H9 (cell line): Measurements from ENCODE around the gene SLC23A3. TPM values are rescaled to one million over a fixed set of nuclear protein-coding genes. Genes with fewer than 3 reads are reported as not detected.

Experiments used
- DNase-seq: peaks from one replicate; pipeline ENCODE4 v3.0.0-alpha.2; 2017
- H2AFZ ChIP-seq: one replicate; pipeline ENCODE4 v1.6.1; 2013; ENCODE audit warnings: mild to moderate bottlenecking, low read length, control low read depth, moderate library complexity
- H2AK5ac ChIP-seq: 2 replicates; pipeline ENCODE4 v1.6.1; 2013; ENCODE audit warnings: low read length, control low read depth, mixed read lengths; ENCODE audit not compliant: insufficient read length
- H2BK120ac ChIP-seq: one replicate; pipeline ENCODE4 v1.6.1; 2013; ENCODE audit warnings: low read depth, mild to moderate bottlenecking, low read length, control low read depth, inconsistent platforms; ENCODE audit not compliant: poor library complexity, severe bottlenecking
- H2BK12ac ChIP-seq: 2 replicates; pipeline ENCODE4 v1.6.1; 2013; ENCODE audit warnings: low read length, control low read depth, mixed read lengths, low read depth; ENCODE audit not compliant: insufficient read length
- H2BK15ac ChIP-seq: 2 replicates; pipeline ENCODE4 v1.6.1; 2013; ENCODE audit warnings: low read depth, low read length, control low read depth
- H2BK20ac ChIP-seq: one replicate; pipeline ENCODE4 v1.6.1; 2013; ENCODE audit warnings: low read depth, mild to moderate bottlenecking, low read length, control low read depth, inconsistent platforms; ENCODE audit not compliant: poor library complexity, severe bottlenecking
- H2BK5ac ChIP-seq: 2 replicates; pipeline ENCODE4 v1.6.1; 2013; ENCODE audit warnings: low read length, control low read depth, mixed read lengths; ENCODE audit not compliant: insufficient read length
- H3K14ac ChIP-seq: 2 replicates; pipeline ENCODE4 v1.6.1; 2013; ENCODE audit warnings: low read length, control low read depth; ENCODE audit not compliant: insufficient read depth
- H3K18ac ChIP-seq: 2 replicates; pipeline ENCODE4 v1.6.1; 2013; ENCODE audit warnings: low read depth, mild to moderate bottlenecking, mixed read lengths, low read length, control low read depth; ENCODE audit not compliant: insufficient read length
- H3K23ac ChIP-seq: 2 replicates; pipeline ENCODE4 v1.6.1; 2013; ENCODE audit warnings: low read length, control low read depth, mixed read lengths, low read depth; ENCODE audit not compliant: insufficient read length
- H3K23me2 ChIP-seq: 2 replicates; pipeline ENCODE4 v1.6.1; 2013; ENCODE audit warnings: low read depth, mild to moderate bottlenecking, mixed read lengths, low read length, control low read depth; ENCODE audit not compliant: insufficient read length, poor library complexity, severe bottlenecking
- H3K27ac ChIP-seq: 2 replicates; pipeline ENCODE4 v1.5.1; 2013; ENCODE audit warnings: low read length, control low read depth, mixed read lengths, low read depth; ENCODE audit not compliant: insufficient read length
- H3K27me3 ChIP-seq: 2 replicates; pipeline ENCODE4 v1.6.1; 2013; ENCODE audit warnings: low read length, control low read depth, inconsistent platforms; ENCODE audit not compliant: insufficient read depth
- H3K4ac ChIP-seq: 2 replicates; pipeline ENCODE4 v1.6.1; 2013; ENCODE audit warnings: low read depth, mild to moderate bottlenecking, control low read depth, inconsistent platforms, low read length, moderate library complexity
- H3K4me1 ChIP-seq: 2 replicates; pipeline ENCODE4 v1.6.1; 2013; ENCODE audit warnings: low read length, control low read depth, inconsistent platforms; ENCODE audit not compliant: insufficient read depth
- H3K4me2 ChIP-seq: 2 replicates; pipeline ENCODE4 v1.6.1; 2013; ENCODE audit warnings: low read length, control low read depth, mixed read lengths; ENCODE audit not compliant: insufficient read length, insufficient read depth
- H3K56ac ChIP-seq: 2 replicates; pipeline ENCODE4 v1.6.1; 2013; ENCODE audit warnings: low read depth, mild to moderate bottlenecking, mixed read lengths, low read length, control low read depth; ENCODE audit not compliant: insufficient read length
- H3K79me1 ChIP-seq: 2 replicates; pipeline ENCODE4 v1.6.1; 2013; ENCODE audit warnings: low read depth, mild to moderate bottlenecking, moderate library complexity, low read length, control low read depth, inconsistent platforms; ENCODE audit not compliant: insufficient read depth, poor library complexity, severe bottlenecking
- H3K79me2 ChIP-seq: 2 replicates; pipeline ENCODE4 v1.6.1; 2013; ENCODE audit warnings: low read length, control low read depth, inconsistent platforms; ENCODE audit not compliant: insufficient read depth
- H3K9ac ChIP-seq: 2 replicates; pipeline ENCODE4 v1.6.1; 2013; ENCODE audit warnings: low read length, control low read depth, mixed read lengths; ENCODE audit not compliant: insufficient read length; ENCODE audit errors: extremely low read depth
- H3K9me3 ChIP-seq: one replicate; pipeline ENCODE4 v1.6.1; 2013; ENCODE audit warnings: low read depth, low read length, inconsistent platforms; ENCODE audit not compliant: control insufficient read depth
- H3T11ph ChIP-seq: one replicate; pipeline ENCODE4 v1.6.1; 2013; ENCODE audit warnings: mild to moderate bottlenecking, low read length, control low read depth, inconsistent platforms
- H4K20me1 ChIP-seq: one replicate; pipeline ENCODE4 v1.6.1; 2013; ENCODE audit not compliant: control insufficient read depth, insufficient read length, insufficient read depth
- H4K5ac ChIP-seq: 2 replicates; pipeline ENCODE4 v1.6.1; 2013; ENCODE audit warnings: low read depth, mild to moderate bottlenecking, mixed read lengths, low read length, control low read depth; ENCODE audit not compliant: insufficient read length
- H4K8ac ChIP-seq: replicated peaks from 2 replicates; pipeline ENCODE4 v1.6.1; 2013; ENCODE audit warnings: low read length, control low read depth, mixed read lengths, low read depth; ENCODE audit not compliant: insufficient read length
- H4K91ac ChIP-seq: 2 replicates; pipeline ENCODE4 v1.6.1; 2013; ENCODE audit warnings: low read depth, mild to moderate bottlenecking, moderate library complexity, mixed read lengths, low read length, control low read depth; ENCODE audit not compliant: insufficient read length
- H3K27ac Mint-ChIP-seq, 3 experiments: 2 replicates in 2 of 3; 3 replicates in 1 of 3; pipeline ENCODE4 v1.8.0; 2020 to 2021; ENCODE audit warnings: mixed read lengths in 3 of 3, mild to moderate bottlenecking in 1 of 3, moderate library complexity in 1 of 3
- H3K27me3 Mint-ChIP-seq: 2 replicates; pipeline ENCODE4 v1.8.0; 2021; ENCODE audit warnings: low read depth, mild to moderate bottlenecking, moderate library complexity, mixed read lengths
- H3K36me3 Mint-ChIP-seq, 3 experiments: 2 replicates in 2 of 3; 3 replicates in 1 of 3; pipeline ENCODE4 v1.8.0; 2020 to 2021; ENCODE audit warnings: low read depth in 3 of 3, mixed read lengths in 3 of 3; ENCODE audit not compliant: insufficient read depth in 1 of 3
- H3K4me1 Mint-ChIP-seq, 2 experiments: 2 replicates each; pipeline ENCODE4 v1.8.0; 2020; ENCODE audit warnings: mixed read lengths in 2 of 2
- H3K4me3 Mint-ChIP-seq, 2 experiments: 2 replicates in 1 of 2; 3 replicates in 1 of 2; pipeline ENCODE4 v1.8.0; 2020 to 2021; ENCODE audit warnings: mild to moderate bottlenecking in 2 of 2, mixed read lengths in 2 of 2, moderate library complexity in 1 of 2
- H3K9me3 Mint-ChIP-seq, 2 experiments: 2 replicates in 1 of 2; 3 replicates in 1 of 2; pipeline ENCODE4 v1.8.0; 2020; ENCODE audit warnings: mild to moderate bottlenecking in 2 of 2, mixed read lengths in 2 of 2, moderate library complexity in 1 of 2
- WGBS: extraction: QIAGEN DNeasy Blood & Tissue Kit; methylation state at CpG from one replicate; pipeline ENCODE4 v1.1.7; 2013; ENCODE audit warnings: missing lambda C conversion rate, low lambda C conversion rate, mixed read lengths; ENCODE audit not compliant: insufficient read length; ENCODE audit errors: extremely low coverage; 5-methylcytosine and 5-hydroxymethylcytosine counted together
- total RNA-seq: library from RNA; stranded (reverse); gene quantifications from 2 replicates; pipeline ENCODE4 v1.2.1, GENCODE V29; 2021
- TF ChIP-seq, protein P1 (sequence below): fragments of 200-600 bp; sonication (generic); conservative IDR thresholded peaks from 3 replicates; pipeline ENCODE4 v1.8.0; 2021; ENCODE audit warnings: antibody characterized with exemption, mild to moderate bottlenecking

SLC23A3 gene
- total RNA-seq, 1 experiment from 2014 or later: 1.2 TPM

DNA sequence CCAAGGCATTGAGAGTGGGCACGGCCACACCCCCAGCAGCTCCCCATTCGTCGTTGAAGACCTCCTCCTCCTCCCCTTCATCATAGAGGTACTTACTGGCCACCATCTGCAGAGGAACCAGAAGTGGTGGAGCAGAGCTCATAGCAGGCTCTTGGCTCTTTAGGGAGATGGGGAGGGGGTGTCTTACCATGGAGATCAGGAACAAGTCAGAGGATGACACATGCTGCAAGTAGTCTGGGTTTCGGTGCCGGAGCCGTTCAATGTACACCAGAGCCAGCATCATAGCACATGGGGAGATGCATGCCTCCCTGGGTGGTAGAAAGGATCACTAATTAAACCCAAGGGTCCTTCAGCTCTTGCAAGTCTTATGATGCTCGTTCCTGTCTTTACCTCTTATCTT is 5.0 kb upstream of the SLC23A3 start:
- Histone ChIP-seq H3K18ac (no peak overlapping the region), H4K5ac (no peak overlapping the region), H3K4me1 (0 out of 2 replicates have a peak, but pooled peaks cover 3% of the 10 kb centered on the region), H2BK5ac (no peak overlapping the region), H3T11ph (no peak overlapping the region), H3K9ac (no peak overlapping the region), H4K20me1 (no peaks in the 10 kb centered on the region), H2BK120ac (no peak overlapping the region), H3K27ac (no peak overlapping the region), H3K9me3 (no peaks in the 10 kb centered on the region), H3K79me1 (peaks cover 3% of the 10 kb centered on the region), H3K79me2 (no peaks in the 10 kb centered on the region), H4K8ac (no peak overlapping the region), H3K27me3 (no peaks in the 10 kb centered on the region), H2BK20ac (no peak overlapping the region), H3K14ac (no peak overlapping the region), H2BK12ac (no peak overlapping the region), H3K23me2 (peaks cover 20% of the 10 kb centered on the region), H3K23ac (no peak overlapping the region), H3K56ac (no peak overlapping the region), H2BK15ac (no peak overlapping the region), H4K91ac (no peak overlapping the region), H2AK5ac (no peak overlapping the region), H3K4ac (no peak overlapping the region), H3K4me2 (no peak overlapping the region), H2AFZ (no peak overlapping the region)
- H3K27me3 Mint-ChIP-seq: no peaks in the 10 kb centered on the region; the same call in 1 of the 2 replicates
- DNase-seq: no peak
- no peak overlapping the region; a peak in 1 of 5 replicates for H3K4me3 Mint-ChIP-seq
- WGBS: no CpG with 5 or more reads among the region's 7 CpGs
- H3K4me1 Mint-ChIP-seq: peaks cover 17 to 22% of the 10 kb centered on the region in 2 experiments
- H3K36me3 Mint-ChIP-seq: peaks cover 8 to 29% (median 28%) of the 10 kb centered on the region in 3 experiments
- TF ChIP-seq, protein P1, sequence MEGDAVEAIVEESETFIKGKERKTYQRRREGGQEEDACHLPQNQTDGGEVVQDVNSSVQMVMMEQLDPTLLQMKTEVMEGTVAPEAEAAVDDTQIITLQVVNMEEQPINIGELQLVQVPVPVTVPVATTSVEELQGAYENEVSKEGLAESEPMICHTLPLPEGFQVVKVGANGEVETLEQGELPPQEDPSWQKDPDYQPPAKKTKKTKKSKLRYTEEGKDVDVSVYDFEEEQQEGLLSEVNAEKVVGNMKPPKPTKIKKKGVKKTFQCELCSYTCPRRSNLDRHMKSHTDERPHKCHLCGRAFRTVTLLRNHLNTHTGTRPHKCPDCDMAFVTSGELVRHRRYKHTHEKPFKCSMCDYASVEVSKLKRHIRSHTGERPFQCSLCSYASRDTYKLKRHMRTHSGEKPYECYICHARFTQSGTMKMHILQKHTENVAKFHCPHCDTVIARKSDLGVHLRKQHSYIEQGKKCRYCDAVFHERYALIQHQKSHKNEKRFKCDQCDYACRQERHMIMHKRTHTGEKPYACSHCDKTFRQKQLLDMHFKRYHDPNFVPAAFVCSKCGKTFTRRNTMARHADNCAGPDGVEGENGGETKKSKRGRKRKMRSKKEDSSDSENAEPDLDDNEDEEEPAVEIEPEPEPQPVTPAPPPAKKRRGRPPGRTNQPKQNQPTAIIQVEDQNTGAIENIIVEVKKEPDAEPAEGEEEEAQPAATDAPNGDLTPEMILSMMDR: no peak
- no peak overlapping the region for H3K27ac Mint-ChIP-seq
- H3K9me3 Mint-ChIP-seq: no peaks in the 10 kb centered on the region; a peak in 2 of 5 replicates
